PC-9 (cell line): ENCODE results near the gene PDPR. TPM values are rescaled to one million over a fixed set of nuclear protein-coding genes. Genes with fewer than 3 reads are reported as not detected.
"Not testable (repeated sequence)": the region's sequence is repeated elsewhere in the genome, so short reads cannot be mapped to it uniquely, and the experiment has no call there.

Experiments
- BruUV-seq: library from RNA; stranded (reverse); fragments of 400-500 nt; replicated peaks from 2 replicates; lab custom pipeline; 2021; lab: Mats Ljungman, UMichigan
- CTCF ChIA-PET: fragments of 300-600 bp; sonication (Branson Sonifier 250); formaldehyde crosslinking; loops from one replicate; lab custom pipeline; 2022; ENCODE audit warnings: antibody characterized with exemption; lab: Charles Lee
- POLR2A ChIA-PET: fragments of 300-600 bp; sonication (Branson Sonifier 250); formaldehyde crosslinking; loops from one replicate; lab custom pipeline; 2022; ENCODE audit warnings: antibody characterized with exemption; ENCODE audit not compliant: unreplicated experiment; lab: Charles Lee
- DNase-seq, 2 experiments: peaks; one replicate each; pipeline versions ENCODE4 v3.0.0 to v3.0.0-alpha.2; 2015 to 2022; ENCODE audit warnings: mixed read lengths in 1 of 2
- H2AFZ ChIP-seq: fragments of 200-600 bp; sonication (generic); 2 replicates; pipeline ENCODE4 v1.8.1; 2017; ENCODE audit warnings: antibody characterized with exemption
- H3F3A ChIP-seq: fragments of 200-600 bp; sonication (generic); 2 replicates; pipeline ENCODE4 v1.8.1; 2017; ENCODE audit warnings: antibody characterized with exemption, mild to moderate bottlenecking, low read depth; ENCODE audit not compliant: insufficient read depth
- H3K27ac ChIP-seq: fragments of 200-600 bp; sonication (generic); 2 replicates; pipeline ENCODE4 v1.6.1; 2016; ENCODE audit warnings: mixed run types
- H3K27me3 ChIP-seq: fragments of 200-600 bp; sonication (generic); 2 replicates; pipeline ENCODE4 v1.6.1; 2016; ENCODE audit warnings: low read depth, mixed run types; ENCODE audit not compliant: insufficient read depth
- H3K36me3 ChIP-seq: fragments of 200-600 bp; sonication (generic); 2 replicates; pipeline ENCODE4 v1.6.1; 2016; ENCODE audit warnings: low read depth, mixed run types
- H3K4me1 ChIP-seq: fragments of 200-600 bp; sonication (generic); replicated peaks from 2 replicates; pipeline ENCODE4 v1.6.1; 2016; ENCODE audit warnings: mixed run types; ENCODE audit not compliant: insufficient read depth
- H3K4me2 ChIP-seq: fragments of 200-600 bp; sonication (generic); 2 replicates; pipeline ENCODE4 v1.6.1; 2017; ENCODE audit warnings: mixed run types
- H3K4me3 ChIP-seq: fragments of 200-600 bp; sonication (generic); 2 replicates; pipeline ENCODE4 v1.6.1; 2016; ENCODE audit warnings: mixed run types
- H3K79me2 ChIP-seq: fragments of 200-600 bp; sonication (generic); 2 replicates; pipeline ENCODE4 v1.6.1; 2017; ENCODE audit warnings: low read depth, mixed run types
- H3K9me2 ChIP-seq: fragments of 200-600 bp; sonication (generic); 2 replicates; pipeline ENCODE4 v1.8.1; 2017; ENCODE audit warnings: mild to moderate bottlenecking; ENCODE audit not compliant: insufficient read depth
- H3K9me3 ChIP-seq: fragments of 200-600 bp; sonication (generic); 2 replicates; pipeline ENCODE4 v1.8.1; 2016; ENCODE audit warnings: low read depth; ENCODE audit not compliant: insufficient read depth
- H4K20me1 ChIP-seq: fragments of 200-600 bp; sonication (generic); 2 replicates; pipeline ENCODE4 v1.8.1; 2017; ENCODE audit not compliant: insufficient read depth
- CTCF ChIP-seq: fragments of 200-600 bp; sonication (generic); conservative IDR thresholded peaks from 2 replicates; pipeline ENCODE4 v1.6.1; 2017; ENCODE audit warnings: mixed run types, antibody characterized with exemption, mild to moderate bottlenecking, moderate library complexity
- EZH2 ChIP-seq: fragments of 200-600 bp; sonication (generic); IDR thresholded peaks from 2 replicates; pipeline ENCODE4 v1.8.0; 2017; ENCODE audit warnings: antibody characterized with exemption, low read depth
- intact Hi-C: fragments of 100-400 bp; cut with micrococcal nuclease; formaldehyde crosslinking; loops from one replicate; pipeline ENCODE4 v1.10.0; 2022; ENCODE audit not compliant: unreplicated experiment
- total RNA-seq: library from RNA; stranded (reverse); gene quantifications from 2 replicates; pipeline ENCODE4 v1.2.3, GENCODE V29; 2021

The PDPR gene
- total RNA-seq, 1 experiment from 2014 or later, result 48.8 TPM

DNA sequence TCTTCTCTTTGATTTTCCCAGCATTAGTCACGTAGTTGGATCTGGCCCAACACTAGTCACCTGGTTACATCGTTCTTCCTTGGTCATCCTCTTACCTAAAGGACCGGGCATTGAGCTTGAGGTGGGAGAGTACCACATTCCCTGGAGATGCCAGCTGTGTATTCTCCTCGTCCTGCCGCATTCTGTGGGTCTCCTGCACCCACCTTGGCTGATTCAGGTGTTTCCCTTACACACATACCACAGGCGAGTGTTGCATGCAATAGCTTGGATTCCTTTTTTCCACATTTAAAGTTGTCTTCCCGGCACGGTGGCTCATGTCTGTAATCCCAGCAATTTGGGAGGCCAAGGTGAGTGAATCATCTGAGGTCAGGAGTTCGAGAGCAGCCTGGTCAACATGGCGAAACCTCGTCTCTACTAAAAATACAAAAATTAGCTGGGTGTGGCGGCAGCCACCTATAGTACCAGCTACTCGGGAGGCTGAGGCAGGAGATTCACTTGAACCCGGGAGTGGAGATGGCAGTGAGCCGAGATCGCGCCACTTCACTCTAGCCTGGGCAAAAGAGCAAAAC, 37.9 kb downstream of the PDPR start:
- POLR2A ChIA-PET, result no interaction called here

DNA sequence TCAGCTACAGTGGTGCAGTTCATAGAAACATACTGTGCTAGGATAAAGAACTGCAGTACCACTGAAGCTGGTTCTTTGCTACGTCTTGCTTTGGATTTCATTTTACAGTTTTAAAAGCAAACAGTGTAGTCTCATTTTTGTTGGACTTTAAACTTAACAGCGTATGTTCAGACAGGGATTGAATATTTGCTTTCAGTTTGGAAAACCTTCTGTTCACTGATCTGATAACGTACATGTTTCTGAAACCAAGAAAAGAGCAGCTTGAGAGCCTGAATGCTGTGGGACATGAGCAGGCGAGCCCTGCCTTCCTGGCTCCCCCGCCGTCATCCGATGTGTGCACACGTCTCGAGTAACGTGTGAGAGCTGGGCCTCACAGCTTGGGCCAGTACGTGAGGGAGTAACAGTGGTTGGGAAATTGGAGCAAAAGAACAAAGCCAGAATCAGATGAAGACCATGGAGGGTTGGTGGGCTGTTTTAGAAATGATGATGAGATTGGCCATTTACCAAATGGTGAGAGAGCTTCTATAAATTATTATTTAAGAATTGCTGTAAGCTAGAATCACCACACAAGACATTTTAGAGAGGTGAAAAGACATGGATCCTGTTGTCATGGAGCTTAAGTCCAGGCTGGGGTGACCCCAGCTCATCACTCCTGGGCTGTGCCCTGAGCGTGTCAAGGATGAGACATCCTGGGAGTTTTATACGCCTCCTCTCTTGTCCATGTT, 38.6 kb downstream of the PDPR start:
- no peaks in the 10 kb centered on the region for H3K4me1 ChIP-seq
- no peak overlapping the region for H2AFZ ChIP-seq
- ChIA-PET CTCF (no interaction called here), POLR2A (no interaction called here)
- no peaks in the 10 kb centered on the region for H3K27me3 ChIP-seq
- H3K9me2 ChIP-seq, result no peaks in the 10 kb centered on the region
- peaks cover 42% of the 10 kb centered on the region for H3K36me3 ChIP-seq
- intact Hi-C loops, result no loop called here
- DNase-seq, result no peak
- H3K4me2 ChIP-seq, result no peak overlapping the region
- no peak overlapping the region for H3K4me3 ChIP-seq
- no peaks in the 10 kb centered on the region for H4K20me1 ChIP-seq
- no peaks in the 10 kb centered on the region for H3K79me2 ChIP-seq
- no TSS peak for BruUV-seq
- TF ChIP-seq CTCF, result no peak
- no peaks in the 10 kb centered on the region; the same call in 1 of the 2 replicates for H3F3A ChIP-seq
- H3K27ac ChIP-seq, result no peak overlapping the region
- H3K9me3 ChIP-seq, result no peaks in the 10 kb centered on the region

More for the DNA sequence above, 37.9 kb downstream of the PDPR start:
- Histone ChIP-seq H2AFZ (no peak overlapping the region), H3K27ac (no peak overlapping the region), H3K36me3 (peaks cover 38% of the 10 kb centered on the region), H3F3A (no peaks in the 10 kb centered on the region; the same call in 1 of the 2 replicates), H3K9me3 (no peaks in the 10 kb centered on the region), H3K4me1 (no peaks in the 10 kb centered on the region), H3K9me2 (no peaks in the 10 kb centered on the region), H3K79me2 (no peaks in the 10 kb centered on the region), H3K4me3 (no peak overlapping the region), H3K4me2 (no peak overlapping the region), H3K27me3 (no peaks in the 10 kb centered on the region), H4K20me1 (no peaks in the 10 kb centered on the region)
- TF ChIP-seq EZH2 (no peak), CTCF (no peak)
- BruUV-seq, result no TSS peak
- peak in 1 of 2 experiments; percentile 42 for DNase-seq
- intact Hi-C loops, result no loop called here
- CTCF ChIA-PET, result no interaction called here

DNA sequence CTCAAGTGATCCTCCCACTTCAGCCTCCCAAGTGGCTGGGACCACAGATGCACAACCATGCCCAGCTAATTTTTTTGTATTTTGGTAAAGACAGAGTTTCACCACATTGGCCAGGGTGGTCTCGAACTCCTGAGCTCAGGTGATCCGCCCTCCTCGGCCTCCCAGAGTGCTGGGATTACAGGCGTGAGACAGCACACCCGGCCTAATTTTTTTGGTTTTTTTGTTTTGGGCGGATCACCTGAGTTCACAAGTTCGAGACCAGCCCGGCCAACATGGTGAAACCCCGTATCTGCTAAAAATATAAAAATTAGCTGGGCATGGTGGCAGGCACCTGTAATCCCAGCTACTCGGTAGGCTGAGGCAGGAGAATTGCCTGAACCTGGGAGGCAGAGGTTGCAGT, 40.6 kb downstream of the PDPR start:
- H3K9me2 ChIP-seq, BruUV-seq, H3K4me2 ChIP-seq, H2AFZ ChIP-seq, H3K4me3 ChIP-seq, H3K4me1 ChIP-seq, H3F3A ChIP-seq, H3K9me3 ChIP-seq, H3K79me2 ChIP-seq, DNase-seq, H3K27ac ChIP-seq, intact Hi-C loops, H4K20me1 ChIP-seq, H3K27me3 ChIP-seq, POLR2A ChIA-PET: not testable (repeated sequence)
- CTCF ChIA-PET, result interaction anchor here (0.6 kb wide), 1 partner anchor 104 kb away, joined by 3 read pairs; no protein-coding TSS in a partner anchor
- peaks cover 49% of the 10 kb centered on the region for H3K36me3 ChIP-seq
